Rectal smooth muscle tissue (tissue), 1 donor: ENCODE data around the gene CA5A.
A peak's percentile ranks its signal among the peaks of the same experiment; 100 is the strongest.

Source experiments
- H3K27ac ChIP-seq: one replicate; pipeline ENCODE4 v1.7.0; 2013; ENCODE audit warnings: low read depth, low read length, inconsistent platforms
- H3K27me3 ChIP-seq: one replicate; pipeline ENCODE4 v1.7.0; 2013; ENCODE audit warnings: low read length; ENCODE audit not compliant: control insufficient read depth, insufficient read depth
- H3K36me3 ChIP-seq: one replicate; pipeline ENCODE4 v1.7.0; 2013; ENCODE audit warnings: low read length; ENCODE audit not compliant: control insufficient read depth, insufficient read depth
- H3K4me1 ChIP-seq: one replicate; pipeline ENCODE4 v1.7.0; 2013; ENCODE audit warnings: low read length; ENCODE audit not compliant: control insufficient read depth, insufficient read depth
- H3K4me3 ChIP-seq: one replicate; pipeline ENCODE4 v1.7.0; 2013; ENCODE audit warnings: low read length
- H3K9ac ChIP-seq: one replicate; pipeline ENCODE4 v1.7.0; 2013; ENCODE audit warnings: low read length

Gene CA5A

DNA sequence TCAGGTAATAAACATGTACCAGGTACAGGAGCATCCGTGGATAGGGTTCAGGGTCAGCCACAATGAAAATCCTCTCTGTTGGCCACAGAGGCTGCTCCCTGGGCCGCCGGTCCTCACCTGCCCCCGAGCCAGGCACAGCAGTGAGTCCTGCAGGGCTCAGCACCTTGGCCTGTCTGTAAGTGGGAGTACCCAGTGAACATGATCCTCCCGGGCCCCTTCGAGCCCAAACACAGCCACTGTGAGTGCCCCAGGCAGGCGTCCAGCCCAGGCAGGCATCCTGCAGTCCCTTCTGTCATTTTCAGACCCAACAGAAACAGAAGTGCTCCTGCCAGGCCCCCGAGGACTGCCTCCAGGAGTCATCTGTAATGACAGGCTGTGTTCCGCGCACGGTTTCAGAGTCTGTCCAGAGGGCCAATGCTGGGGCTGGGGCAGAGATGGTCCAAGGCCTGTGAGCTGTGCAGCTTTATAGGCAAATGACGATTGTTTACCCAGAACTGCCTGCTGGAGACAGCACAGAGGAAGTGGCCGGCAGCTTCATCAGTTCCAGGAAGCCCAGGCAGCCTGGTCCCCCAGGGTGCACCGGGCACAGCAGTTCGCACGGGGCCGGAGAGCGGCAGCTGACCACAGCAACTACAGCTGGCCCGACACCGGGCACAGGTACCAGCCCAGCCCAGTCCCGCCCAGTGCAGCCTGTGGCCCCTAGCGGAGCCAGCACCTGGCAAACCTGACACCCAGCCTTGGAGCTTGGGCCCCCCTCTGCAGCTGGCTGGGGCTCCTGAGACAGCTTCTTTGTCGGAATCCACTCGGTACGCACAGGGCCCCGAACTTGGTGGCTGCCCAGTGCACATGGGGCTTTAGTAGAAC, 80.2 kb downstream of the CA5A start:
- peak overlapping the region; percentile 30 for H3K4me3 ChIP-seq
- no peaks in the 10 kb centered on the region for H3K27me3 ChIP-seq
- H3K9ac ChIP-seq: no peak overlapping the region
- peaks cover 48% of the 10 kb centered on the region for H3K4me1 ChIP-seq
- H3K36me3 ChIP-seq: no peaks in the 10 kb centered on the region
- H3K27ac ChIP-seq: peak overlapping the region; percentile 84

DNA sequence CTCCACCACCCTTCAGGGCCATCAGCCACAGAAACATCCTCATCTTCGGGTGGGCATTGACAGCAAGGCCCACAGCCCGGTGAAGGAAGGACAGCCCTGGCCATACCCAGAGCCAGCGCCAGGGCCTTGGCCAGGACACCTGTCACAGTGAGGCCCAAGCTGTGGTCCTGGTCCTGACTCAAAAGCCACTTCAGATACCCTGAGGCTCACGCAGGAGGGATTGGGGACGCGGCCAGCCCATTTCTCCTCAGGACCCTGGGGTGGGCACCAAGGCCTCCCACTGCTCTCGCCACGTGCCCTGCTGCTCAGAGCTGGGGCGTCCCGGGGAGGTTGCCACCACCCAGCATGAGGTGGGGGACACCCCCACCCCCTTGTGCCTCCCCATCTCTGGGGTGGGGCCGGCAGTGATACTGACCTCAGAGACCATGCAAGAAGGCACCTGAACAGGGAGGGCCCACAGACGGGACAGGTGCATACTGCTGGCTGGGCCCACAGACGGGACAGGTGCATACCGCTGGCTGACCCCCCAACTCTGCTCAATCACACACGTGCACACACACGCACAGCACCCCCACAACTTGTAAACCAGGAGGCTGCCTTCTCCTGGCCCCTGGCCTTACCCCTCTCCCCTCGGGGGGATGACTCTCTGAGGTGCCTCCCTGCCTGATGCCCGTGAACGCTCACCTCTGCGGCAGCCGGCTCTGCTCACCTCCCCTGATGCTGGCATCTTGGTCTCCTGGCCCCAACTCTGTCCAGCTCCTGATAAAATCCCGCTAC, 81.2 kb downstream of the CA5A start:
- Histone ChIP-seq H3K36me3 (no peaks in the 10 kb centered on the region), H3K27ac (peak overlapping the region; percentile 84), H3K4me3 (no peak overlapping the region), H3K4me1 (peaks cover 40% of the 10 kb centered on the region), H3K9ac (no peak overlapping the region), H3K27me3 (no peaks in the 10 kb centered on the region)

DNA sequence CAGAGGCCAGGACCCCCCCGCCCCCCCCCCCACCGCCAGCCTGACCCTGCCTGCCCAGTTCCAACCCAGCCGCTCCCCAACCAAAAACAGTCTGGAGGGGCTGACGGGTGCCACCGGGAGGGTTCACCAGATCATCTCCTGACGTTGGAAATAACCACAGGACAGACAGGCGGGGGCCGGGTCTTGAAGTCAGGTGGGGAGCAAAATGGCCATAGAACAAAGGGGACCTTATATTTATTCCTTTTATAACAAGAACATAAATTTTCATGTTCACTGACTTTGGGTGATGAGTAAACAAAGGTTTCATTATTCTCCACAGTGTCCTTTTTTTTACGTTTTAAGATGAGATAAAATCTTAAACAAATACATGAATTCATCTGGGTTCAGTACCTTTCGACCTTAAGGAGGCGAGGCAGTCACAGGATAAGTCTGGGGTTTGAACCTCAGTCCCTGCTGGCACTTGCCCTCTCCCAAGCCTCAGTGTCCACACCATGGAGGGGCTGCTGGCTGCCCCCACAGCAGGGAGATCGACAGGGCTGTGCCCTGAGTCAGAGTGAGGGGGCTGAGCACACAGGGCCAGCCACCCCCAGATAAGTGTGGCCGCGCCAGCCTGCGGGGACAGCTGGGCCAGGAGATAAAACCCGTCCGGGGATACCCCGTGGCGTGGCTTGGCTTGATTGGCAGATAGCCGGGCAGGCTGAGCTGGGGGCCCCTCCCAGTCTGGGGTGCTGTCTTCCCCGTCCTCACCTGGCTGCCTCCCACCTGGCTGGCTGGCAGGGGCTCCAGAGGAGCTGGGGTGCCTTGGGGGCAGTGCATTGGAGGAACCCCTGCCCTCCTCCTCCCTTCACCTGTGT, 82.0 kb downstream of the CA5A start:
- H3K4me3 ChIP-seq: no peak overlapping the region
- peak overlapping the region; percentile 84 for H3K27ac ChIP-seq
- H3K4me1 ChIP-seq: peaks cover 40% of the 10 kb centered on the region
- no peak overlapping the region for H3K9ac ChIP-seq
- no peaks in the 10 kb centered on the region for H3K27me3 ChIP-seq
- H3K36me3 ChIP-seq: no peaks in the 10 kb centered on the region

DNA sequence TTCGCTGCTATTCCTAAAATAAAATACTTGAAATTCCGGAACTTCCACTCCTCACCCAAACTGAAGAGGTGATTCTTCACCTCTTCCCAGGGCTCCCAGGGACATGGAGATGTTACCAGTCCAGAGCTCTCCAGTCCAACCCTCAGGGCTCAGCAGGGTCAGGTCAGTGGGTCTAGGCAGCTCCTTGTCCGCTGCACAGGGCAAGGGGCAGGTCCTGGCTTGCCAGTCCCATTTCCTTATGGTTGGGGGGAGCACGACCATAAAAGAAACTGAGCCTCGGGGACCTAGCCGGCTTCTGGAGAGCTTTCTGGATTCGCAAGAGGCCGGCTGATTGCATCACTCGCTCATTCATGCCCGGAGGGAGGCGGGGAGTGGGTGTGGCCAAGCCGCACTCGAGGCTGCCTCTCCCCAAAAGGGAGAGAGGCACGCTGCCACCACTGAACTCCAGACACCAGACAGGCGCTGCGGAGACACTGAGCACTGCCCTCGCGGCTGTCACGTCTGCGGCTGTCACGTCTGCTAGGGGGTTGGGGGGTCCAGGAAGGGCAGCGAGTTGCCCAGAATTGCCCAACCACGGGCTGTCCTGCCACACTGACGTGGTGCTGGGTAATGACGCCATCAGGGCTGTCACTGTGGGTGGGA, 82.8 kb downstream of the CA5A start:
- H3K4me1 ChIP-seq: peaks cover 38% of the 10 kb centered on the region

GRCh38 chr16:87851601-87852000, 84.7 kb downstream of the CA5A start:
- no peaks in the 10 kb centered on the region for H3K27me3 ChIP-seq
- H3K27ac ChIP-seq: no peak overlapping the region
- no peaks in the 10 kb centered on the region for H3K36me3 ChIP-seq
- no peak overlapping the region for H3K9ac ChIP-seq
- H3K4me3 ChIP-seq: no peak overlapping the region
- peaks cover 28% of the 10 kb centered on the region for H3K4me1 ChIP-seq

More for the DNA sequence above, 82.8 kb downstream of the CA5A start:
- Histone ChIP-seq H3K27me3 (no peaks in the 10 kb centered on the region), H3K9ac (no peak overlapping the region), H3K4me3 (peak overlapping the region; percentile 49), H3K27ac (peak overlapping the region; percentile 81), H3K36me3 (no peaks in the 10 kb centered on the region)

DNA sequence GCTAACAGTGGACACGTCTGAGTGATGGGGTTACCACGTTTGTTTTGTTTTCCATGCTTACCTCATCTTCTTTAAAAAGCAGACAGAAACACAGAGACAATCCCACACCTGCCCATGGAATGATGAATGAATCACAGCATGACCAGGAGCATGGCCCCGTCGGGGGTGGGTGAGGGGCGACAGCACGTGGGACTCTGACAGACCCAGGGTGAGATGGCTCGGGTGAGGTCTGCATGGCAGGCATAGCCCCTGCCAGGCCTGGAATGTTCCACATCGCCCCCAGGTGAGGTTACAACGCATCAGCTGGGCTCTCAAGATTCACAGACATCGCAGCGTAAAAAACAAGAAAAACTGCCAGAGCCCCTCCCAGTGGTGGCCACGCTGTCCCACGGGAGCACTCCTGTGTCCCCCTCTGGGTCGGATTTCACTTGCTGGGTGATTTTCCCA, 85.2 kb downstream of the CA5A start:
- H3K27me3 ChIP-seq: no peaks in the 10 kb centered on the region
- no peaks in the 10 kb centered on the region for H3K36me3 ChIP-seq
- no peak overlapping the region for H3K4me3 ChIP-seq
- H3K27ac ChIP-seq: no peak overlapping the region
- no peak overlapping the region for H3K9ac ChIP-seq
- H3K4me1 ChIP-seq: peaks cover 28% of the 10 kb centered on the region

GRCh38 chr16:87850009-87851006, 86.0 kb downstream of the CA5A start:
- Histone ChIP-seq H3K27me3 (no peaks in the 10 kb centered on the region), H3K9ac (no peak overlapping the region), H3K27ac (no peak overlapping the region), H3K4me3 (no peak overlapping the region), H3K36me3 (no peaks in the 10 kb centered on the region), H3K4me1 (peaks cover 21% of the 10 kb centered on the region)

GRCh38 chr16:87849419-87850008, 86.8 kb downstream of the CA5A start:
- Histone ChIP-seq H3K9ac (no peak overlapping the region), H3K4me1 (peaks cover 14% of the 10 kb centered on the region), H3K36me3 (no peaks in the 10 kb centered on the region), H3K4me3 (no peak overlapping the region), H3K27ac (no peak overlapping the region), H3K27me3 (no peaks in the 10 kb centered on the region)

- Histone ChIP-seq H3K4me1 (peaks cover 9% of the 10 kb centered on the region), H3K36me3 (no peaks in the 10 kb centered on the region), H3K27me3 (no peaks in the 10 kb centered on the region), H3K27ac (no peak overlapping the region), H3K9ac (no peak overlapping the region), H3K4me3 (no peak overlapping the region)
Measured at GRCh38 chr16:87848676-87849345, 87.5 kb downstream of the CA5A start.

DNA sequence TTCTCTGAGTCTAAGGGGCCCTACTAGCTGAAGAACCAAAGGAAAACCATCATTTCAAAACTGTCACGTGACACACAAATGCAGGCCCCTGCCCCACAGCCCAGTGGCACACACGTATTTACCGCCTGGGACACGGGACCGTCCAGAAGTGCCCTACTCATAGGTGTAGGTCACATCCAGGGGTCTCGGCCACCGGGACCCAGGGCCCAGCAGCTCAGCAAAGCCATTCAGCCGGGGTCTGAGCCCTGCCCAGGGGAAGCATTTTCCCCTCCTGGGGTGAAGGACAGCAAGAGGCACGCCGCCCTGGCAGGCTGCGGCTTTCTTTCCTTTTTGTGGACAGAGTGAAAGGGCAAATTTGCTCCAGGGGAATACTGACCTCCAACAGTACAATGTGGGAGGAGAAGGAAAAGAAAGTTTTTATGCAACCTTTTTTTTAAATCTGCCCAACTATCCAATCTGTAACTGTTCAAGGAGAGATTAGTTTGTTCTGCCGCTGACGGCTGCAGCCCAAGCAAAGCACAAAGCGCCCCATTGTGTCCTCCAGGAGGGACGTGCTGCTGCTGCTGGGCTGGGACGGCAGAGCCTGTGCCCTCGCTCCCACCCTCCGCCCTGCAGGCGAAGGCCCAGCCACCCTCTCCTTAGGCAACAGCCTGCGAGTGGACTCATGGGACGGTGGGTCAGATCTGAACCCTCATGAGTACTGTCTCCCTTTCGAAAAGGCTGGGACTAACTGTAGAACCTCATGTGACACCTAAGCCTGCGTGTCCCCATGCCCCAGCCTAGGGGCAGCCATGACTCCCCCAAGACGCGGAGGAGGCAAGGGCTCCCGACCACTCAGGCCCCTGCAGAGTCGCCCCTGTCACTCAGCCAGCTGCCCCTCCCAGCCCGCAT, 88.3 kb downstream of the CA5A start:
- H3K4me3 ChIP-seq: no peak overlapping the region
- peaks cover 5% of the 10 kb centered on the region for H3K4me1 ChIP-seq
- H3K9ac ChIP-seq: no peak overlapping the region
- no peak overlapping the region for H3K27ac ChIP-seq
- no peaks in the 10 kb centered on the region for H3K36me3 ChIP-seq
- H3K27me3 ChIP-seq: no peaks in the 10 kb centered on the region
